ENCODE results near the gene AFAP1L2.

Gene AFAP1L2

DNA sequence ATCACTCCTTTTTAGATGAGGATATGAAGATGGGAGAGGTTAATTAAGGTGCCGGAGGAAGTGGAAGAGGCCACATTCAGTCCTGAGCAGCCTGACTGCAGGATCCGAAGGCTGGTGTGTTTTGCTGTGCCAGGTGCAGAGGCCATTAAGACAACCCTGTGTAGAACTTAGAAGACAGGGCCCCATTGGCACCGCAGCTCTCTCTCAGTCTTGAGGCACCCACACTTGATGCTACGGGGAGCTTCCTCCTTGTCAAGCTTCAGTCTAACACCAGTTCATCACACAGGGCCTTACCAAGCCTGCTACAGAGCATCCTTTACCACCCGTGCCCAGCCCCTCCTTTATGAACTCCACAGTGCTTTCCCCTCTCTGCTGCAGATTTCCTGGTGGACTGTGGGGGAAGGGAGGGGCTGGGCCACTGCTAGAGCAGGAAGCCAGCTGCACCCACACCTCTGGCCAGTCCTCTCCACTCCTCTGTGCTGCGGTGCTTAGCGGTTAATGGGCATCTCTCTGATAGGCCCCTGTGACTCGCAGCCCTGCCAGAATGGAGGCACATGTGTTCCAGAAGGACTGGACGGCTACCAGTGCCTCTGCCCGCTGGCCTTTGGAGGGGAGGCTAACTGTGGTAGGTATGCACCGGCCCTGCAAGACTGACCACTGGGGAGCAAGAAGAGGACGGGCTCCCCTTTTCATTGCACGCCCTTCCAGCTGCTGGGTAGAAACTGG, 119.8 kb downstream of the AFAP1L2 start:
- DNase-seq = no peak

DNA sequence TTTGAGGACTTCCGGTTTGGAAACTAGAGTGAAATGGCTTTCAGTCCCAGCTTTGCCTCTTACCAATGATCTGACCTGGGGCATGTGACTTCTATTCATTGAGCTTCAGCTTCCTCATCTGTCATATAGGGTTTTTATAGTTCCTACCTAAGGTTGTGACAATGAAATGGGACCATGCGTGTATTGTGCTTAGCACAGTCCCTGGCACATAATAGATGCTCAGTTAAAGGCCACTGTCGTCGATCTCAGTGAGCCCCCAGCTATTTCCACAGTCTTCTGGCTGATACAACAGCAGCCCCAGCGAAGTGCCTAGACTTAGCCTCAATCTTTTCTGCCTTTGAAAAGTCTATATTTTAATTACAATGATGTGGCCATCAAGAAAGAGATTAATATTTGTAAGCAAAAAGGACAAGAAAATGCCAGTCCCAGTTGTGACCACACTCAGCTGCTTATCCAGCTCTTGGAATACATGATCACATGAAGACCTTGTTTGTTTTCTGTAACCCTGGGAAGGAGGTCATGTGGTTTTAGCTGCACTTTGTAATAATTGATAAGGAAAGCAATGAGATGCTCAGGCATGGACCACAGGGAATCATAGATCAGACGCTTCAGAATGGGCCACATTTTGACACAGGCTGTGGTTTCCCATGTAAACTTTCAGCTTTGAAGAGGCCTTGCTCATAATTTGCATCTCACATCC, 120.6 kb downstream of the AFAP1L2 start:
- DNase-seq = no peak

GRCh38 chr10:114283091-114283490, 121.2 kb downstream of the AFAP1L2 start:
- no peak for DNase-seq

- DNase-seq = no peak
Observed at GRCh38 chr10:114282526-114282925, 121.8 kb downstream of the AFAP1L2 start.

- no peak for DNase-seq
Observed at GRCh38 chr10:114281461-114281860, 122.8 kb downstream of the AFAP1L2 start.

GRCh38 chr10:114281006-114281405, 123.3 kb downstream of the AFAP1L2 start:
- no peak for DNase-seq

DNA sequence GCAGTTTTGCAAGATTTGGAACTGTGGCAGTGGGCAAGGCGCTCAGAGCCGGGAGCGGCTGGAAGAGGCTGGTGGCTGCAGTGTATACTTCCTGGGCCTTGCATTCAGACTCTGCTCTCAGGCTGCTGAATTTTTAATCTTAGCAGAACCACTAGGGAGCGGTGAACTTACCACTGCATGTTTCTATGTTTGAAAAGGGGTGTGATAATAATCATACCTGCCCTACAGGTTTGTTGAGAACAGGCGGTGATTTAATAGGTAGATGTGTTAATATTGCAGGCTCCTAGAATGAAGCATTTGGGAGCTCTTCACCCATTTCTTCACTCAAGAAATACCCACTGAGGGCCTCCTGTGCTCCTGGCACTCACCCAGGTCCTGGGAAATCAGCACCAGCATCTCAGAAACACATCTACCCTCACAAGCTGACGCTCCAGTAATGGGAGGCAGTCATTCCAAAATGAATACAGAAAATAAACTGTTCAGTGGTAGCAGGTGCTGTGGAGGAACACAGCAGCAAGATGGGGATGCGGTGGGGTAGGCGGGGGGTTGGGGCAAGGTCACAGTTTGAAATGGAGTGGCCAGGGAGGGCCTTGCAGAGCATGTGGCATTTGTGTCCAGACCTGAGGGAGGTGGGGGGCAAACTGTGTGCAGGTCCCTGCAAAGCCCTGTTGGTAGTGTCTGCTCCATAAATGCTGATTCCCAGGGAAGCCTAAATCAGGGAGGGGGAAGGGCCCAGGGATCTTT, 124.2 kb downstream of the AFAP1L2 start:
- DNase-seq = no peak

DNA sequence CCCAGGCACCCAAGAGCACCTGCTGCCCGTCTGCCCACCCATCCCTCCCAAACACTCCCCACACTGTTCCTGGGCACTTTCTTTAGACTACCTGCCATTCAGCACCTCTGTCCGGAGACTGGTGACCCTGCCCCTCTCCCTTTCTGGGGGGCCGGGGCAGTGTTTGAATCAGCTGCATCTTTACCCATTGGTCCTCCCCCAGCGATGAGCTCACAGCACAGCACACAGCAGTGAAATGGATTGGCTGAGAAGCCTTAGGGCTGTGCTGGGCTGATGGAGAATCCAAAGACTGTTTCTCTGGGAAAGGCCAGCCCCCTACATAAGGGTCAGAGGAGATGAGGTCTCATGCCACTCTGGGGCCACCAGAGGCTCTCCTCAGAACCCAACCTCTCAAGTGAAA, 125.0 kb downstream of the AFAP1L2 start:
- no peak for DNase-seq

- DNase-seq = no peak
Observed at GRCh38 chr10:114278884-114279191, 125.5 kb downstream of the AFAP1L2 start.

DNA sequence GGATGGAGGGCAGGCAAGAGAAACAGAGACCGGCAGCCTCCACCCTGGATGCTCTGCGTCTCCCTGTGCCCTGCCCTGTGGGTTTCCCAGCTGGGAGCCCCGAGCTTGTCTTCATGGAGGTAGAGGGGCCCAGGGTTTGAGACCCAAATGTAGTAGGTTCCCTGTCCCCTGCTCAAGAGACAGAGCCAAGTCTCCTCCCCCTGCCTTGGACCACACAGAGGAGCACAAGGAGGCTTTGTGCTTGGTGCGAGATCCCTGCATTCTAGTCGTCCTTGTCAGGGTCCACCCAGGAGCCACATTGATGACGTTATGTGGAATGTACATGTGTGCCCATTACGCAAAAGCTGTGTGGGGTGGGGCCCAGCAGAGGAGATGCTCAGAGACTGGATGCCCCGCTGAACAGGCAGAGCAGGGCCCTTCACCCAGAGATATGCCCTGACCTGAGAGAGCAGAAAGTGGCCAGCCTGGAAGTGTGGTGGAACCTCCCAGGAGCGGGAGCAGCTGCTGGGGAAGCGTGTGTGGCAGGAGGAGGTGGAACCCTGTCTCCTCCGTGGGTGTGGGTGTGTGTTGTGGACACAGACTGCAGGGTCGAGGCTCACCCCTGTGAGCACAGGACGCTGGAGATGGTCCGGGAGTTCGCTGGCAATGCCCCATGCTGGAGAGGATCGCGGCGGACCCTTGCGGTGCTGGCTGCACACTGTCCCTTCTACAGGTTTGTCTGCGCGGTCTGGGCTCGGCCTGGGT, 126.0 kb downstream of the AFAP1L2 start:
- no peak for DNase-seq

- no peak for DNase-seq
Observed at GRCh38 chr10:114276671-114277070, 127.6 kb downstream of the AFAP1L2 start.

DNA sequence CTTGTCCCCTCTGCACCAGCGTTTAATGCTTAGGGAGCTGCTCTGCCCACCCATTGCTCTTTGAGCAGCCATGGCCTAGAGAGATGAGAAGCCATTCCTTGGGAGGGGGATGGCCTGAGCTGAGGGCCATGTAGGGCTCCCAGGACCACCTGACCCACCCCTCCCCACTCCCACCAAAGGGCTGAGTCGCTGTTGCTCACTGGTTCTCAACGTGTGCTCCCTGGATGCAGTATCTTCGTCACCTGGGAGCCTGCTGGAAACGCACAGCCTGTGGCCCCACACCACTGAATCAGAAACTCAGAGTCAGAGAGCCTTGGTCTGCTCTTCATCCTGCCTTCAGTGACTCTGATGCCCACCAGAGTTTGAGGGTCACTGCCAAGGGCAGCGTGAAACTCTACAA, 128.2 kb downstream of the AFAP1L2 start:
- DNase-seq = no peak

- no peak for DNase-seq
Observed at GRCh38 chr10:114274616-114275453, 129.5 kb downstream of the AFAP1L2 start.

DNA sequence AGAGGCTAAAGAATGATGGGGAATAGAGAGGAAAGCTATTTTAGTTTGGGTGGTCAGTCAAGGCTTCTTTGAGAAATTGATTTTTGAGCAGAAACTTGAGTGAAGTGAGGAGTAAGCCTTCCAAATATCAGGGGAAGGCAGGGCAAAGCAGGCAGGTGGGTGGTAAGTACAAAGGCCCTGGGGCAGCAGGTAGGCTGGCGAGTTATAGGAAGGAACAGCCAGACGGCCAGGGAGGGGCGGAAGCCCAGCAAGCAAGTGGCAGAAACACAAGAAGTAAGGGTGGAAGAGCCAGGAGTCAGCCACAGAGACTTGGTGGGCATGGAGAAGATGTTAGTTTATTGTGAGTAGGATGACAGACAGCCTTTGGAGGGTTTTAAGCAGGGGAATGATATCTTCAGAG, 130.4 kb downstream of the AFAP1L2 start:
- no peak for DNase-seq

DNA sequence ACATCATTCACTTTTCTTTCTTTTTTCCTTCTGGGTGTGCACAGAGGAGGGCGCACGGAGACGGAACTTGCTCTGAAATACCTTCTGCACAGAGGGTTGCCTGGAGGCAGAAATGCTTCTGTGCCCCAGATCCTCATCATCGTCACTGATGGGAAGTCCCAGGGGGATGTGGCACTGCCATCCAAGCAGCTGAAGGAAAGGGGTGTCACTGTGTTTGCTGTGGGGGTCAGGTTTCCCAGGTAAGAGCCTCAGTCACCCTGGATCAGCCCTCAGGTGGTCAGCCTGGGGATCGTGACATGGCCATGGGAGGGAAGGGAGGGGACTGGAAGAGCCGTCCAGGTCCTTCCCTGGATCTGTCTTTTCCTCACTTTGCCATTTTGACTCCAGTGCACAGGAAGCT, 131.6 kb downstream of the AFAP1L2 start:
- DNase-seq = no peak

- DNase-seq = no peak
Observed at GRCh38 chr10:114271779-114272167, 132.5 kb downstream of the AFAP1L2 start.

DNA sequence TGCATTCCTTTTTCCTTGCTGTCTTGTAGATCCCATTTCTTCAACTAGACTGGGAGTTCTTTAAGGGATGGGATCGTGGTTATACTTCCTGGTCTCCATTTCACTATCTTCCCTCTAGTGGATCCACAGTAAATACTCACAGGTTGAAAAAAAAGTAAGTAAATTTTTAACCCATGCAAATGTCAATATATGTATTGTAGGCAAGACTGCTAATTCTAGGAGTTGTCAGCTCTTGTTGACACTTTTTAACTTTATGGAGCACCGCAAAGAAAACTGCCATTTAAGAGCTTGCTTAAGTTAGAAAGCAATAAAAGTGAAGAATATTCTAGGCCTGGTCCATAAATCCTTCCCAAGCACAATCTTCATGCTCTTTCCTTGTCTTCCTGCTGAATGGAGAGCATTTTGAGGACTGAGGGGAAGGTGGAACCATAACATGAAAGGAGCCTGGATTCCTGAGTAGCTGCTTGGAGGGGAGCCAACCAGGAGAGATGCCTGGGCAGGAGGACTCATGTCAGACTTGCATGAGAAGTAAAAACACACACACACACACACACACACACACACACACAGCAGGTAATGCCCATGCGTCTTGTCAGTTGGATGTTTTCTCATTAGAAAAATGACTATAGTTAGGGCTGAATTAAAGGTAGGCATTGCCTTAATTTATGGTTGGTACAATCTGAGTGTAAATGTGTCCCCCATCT, 133.1 kb downstream of the AFAP1L2 start:
- DNase-seq = no peak

- DNase-seq = no peak
Observed at GRCh38 chr10:114266521-114266920, 137.8 kb downstream of the AFAP1L2 start.

DNA sequence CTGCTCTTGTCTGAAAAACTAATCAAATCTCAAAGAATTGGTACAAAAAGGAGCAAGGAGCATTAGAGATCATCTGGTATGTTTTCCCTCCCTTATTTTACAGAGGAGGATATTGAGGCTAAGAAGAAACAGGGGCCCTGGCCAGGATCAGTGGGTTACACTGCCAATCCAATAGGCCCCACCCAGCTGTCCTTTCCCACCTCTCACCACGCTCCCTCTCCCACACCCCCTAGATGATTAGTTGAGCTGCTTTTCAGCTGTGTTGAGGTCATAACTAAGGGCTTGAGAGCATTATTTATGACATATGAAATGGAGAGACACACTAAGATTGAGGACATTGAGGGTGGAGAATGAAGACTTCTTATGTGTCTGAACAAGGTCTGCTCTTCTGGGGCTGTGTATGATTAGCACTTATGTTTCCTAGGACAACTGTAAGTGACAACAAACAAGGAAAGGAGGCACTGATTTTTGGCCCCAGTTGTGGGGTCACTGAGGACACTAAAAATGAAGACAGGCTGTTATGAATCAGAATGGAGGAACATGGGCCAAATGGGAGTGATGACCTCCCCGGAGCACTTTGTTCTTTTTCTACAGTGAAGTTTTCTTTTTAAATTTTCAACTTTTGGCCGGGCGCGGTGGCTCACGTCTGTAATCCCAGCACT, 138.8 kb downstream of the AFAP1L2 start:
- no peak for DNase-seq

GRCh38 chr10:114262496-114262895, 141.8 kb downstream of the AFAP1L2 start:
- no peak for DNase-seq

- no peak for DNase-seq
Observed at GRCh38 chr10:114261076-114261475, 143.2 kb downstream of the AFAP1L2 start.

All from activated naive CD4-positive, alpha-beta T cell (primary cell).